ENCODE measurements around the gene HS6ST2. TPM values are rescaled to one million over a fixed set of nuclear protein-coding genes. Genes with fewer than 3 reads are reported as not detected.

Gene HS6ST2
- total RNA-seq, 1 experiment from 2014 or later, result 24.6 TPM

- no peak for TF ChIP-seq CTCF (IDR thresholded peaks at IDR 0.05 in 2 of 3, conservative IDR thresholded peaks at IDR 0.05 in 1 of 3; ENCODE audit: borderline replicate concordance in 1 of 3, insufficient read depth in 1 of 3, low read depth in 2 of 3, low read length in 2 of 3)
- TF ChIP-seq YY1 (IDR thresholded peaks at IDR 0.05; ENCODE audit: extremely low read depth, insufficient replicate concordance, low read depth, low read length), result no peak
- TF ChIP-seq EGR1 (IDR thresholded peaks at IDR 0.05; ENCODE audit: low read depth), result no peak
- TF ChIP-seq MAX (IDR thresholded peaks at IDR 0.05), result no peak
- TF ChIP-seq JUND (IDR thresholded peaks at IDR 0.05), result no peak
- no peak for TF ChIP-seq FOSL1 (IDR thresholded peaks at IDR 0.05; ENCODE audit: low read depth)
- TF ChIP-seq SP1 (IDR thresholded peaks at IDR 0.05; ENCODE audit: low read depth), result no peak
- TF ChIP-seq ZNF274 (IDR thresholded peaks at IDR 0.05; ENCODE audit: low read depth, low read length), result no peak
- no peak for TF ChIP-seq ELF1 (IDR thresholded peaks at IDR 0.05; ENCODE audit: borderline replicate concordance, low read depth)
- TF ChIP-seq POLR2A (IDR thresholded peaks at IDR 0.05; ENCODE audit: borderline replicate concordance, extremely low read depth, insufficient read depth, insufficient read length), result no peak
- TF ChIP-seq EZH2phosphoT487 (IDR thresholded peaks at IDR 0.05; ENCODE audit: borderline replicate concordance), result no peak
- TF ChIP-seq RAD21 (IDR thresholded peaks at IDR 0.05; ENCODE audit: low read depth), result no peak
Observed at GRCh38 chrX:132648895-132649294, 309.5 kb downstream of the HS6ST2 start (continued).

- Histone ChIP-seq H3K36me3 (ENCODE audit: control insufficient read depth in 1 of 2, insufficient read depth in 2 of 2, low read length in 2 of 2) (no peaks in the 10 kb centered on the region), H3K4me2 (ENCODE audit: low read length) (no peak overlapping the region), H3K9me3 (ENCODE audit: control insufficient read depth in 1 of 2, insufficient read depth in 1 of 2, low read depth in 1 of 2, low read length in 2 of 2) (no peaks in the 10 kb centered on the region), H2AFZ (ENCODE audit: low read depth, low read length, poor library complexity, severe bottlenecking) (no peak overlapping the region), H3K9ac (ENCODE audit: low read length) (no peak overlapping the region), H3K79me2 (ENCODE audit: insufficient read depth, low read length) (no peaks in the 10 kb centered on the region), H4K20me1 (ENCODE audit: insufficient read depth) (no peaks in the 10 kb centered on the region), H3K27me3 (ENCODE audit: insufficient read depth, low read length) (no peaks in the 10 kb centered on the region), H3K4me3 (replicated peaks in 1 of 2; ENCODE audit: low read depth in 1 of 2, low read length in 2 of 2) (no peak overlapping the region), H3K27ac (ENCODE audit: low read depth, low read length) (no peak overlapping the region), H3K9me2 (ENCODE audit: insufficient read depth) (no peaks in the 10 kb centered on the region), H3K4me1 (ENCODE audit: control insufficient read depth in 1 of 2, insufficient read depth in 2 of 2, low read length in 2 of 2) (no peaks in the 10 kb centered on the region)
- ChIA-PET RAD21 (ENCODE audit: low non-redundant PET in 1 of 2, low total read pairs in 2 of 2, uncharacterized antibody in 2 of 2, unreplicated experiment in 2 of 2) (no interaction called here), POLR2A (no interaction called here), CTCF (no interaction called here)
- no peak for DNase-seq (ENCODE audit: low read depth, low spot score)
- BruUV-seq (replicated peaks), result no TSS peak
- ATAC-seq, result no peak
- intact Hi-C loops (cut with micrococcal nuclease), result no loop called here
- TF ChIP-seq JUND (IDR thresholded peaks at IDR 0.05) (no peak), CTCF (IDR thresholded peaks at IDR 0.05 in 2 of 3, conservative IDR thresholded peaks at IDR 0.05 in 1 of 3; ENCODE audit: borderline replicate concordance in 1 of 3, insufficient read depth in 1 of 3, low read depth in 2 of 3, low read length in 2 of 3) (no peak), REST (IDR thresholded peaks at IDR 0.05; ENCODE audit: low read depth) (no peak), SRF (IDR thresholded peaks at IDR 0.05; ENCODE audit: low read depth) (no peak), ZNF274 (IDR thresholded peaks at IDR 0.05; ENCODE audit: low read depth, low read length) (no peak), CBX3 (IDR thresholded peaks at IDR 0.05; ENCODE audit: low read depth) (no peak), ATF3 (IDR thresholded peaks at IDR 0.05) (no peak), TCF7L2 (IDR thresholded peaks at IDR 0.05; ENCODE audit: borderline replicate concordance, extremely low read depth, insufficient read depth, insufficient read length) (no peak), EGR1 (IDR thresholded peaks at IDR 0.05; ENCODE audit: low read depth) (no peak), RAD21 (IDR thresholded peaks at IDR 0.05; ENCODE audit: low read depth) (no peak), EZH2 (IDR thresholded peaks at IDR 0.05) (no peak)
Observed at GRCh38 chrX:132639446-132639845, 319.0 kb downstream of the HS6ST2 start.

Data from HCT116 (cell line).